Embryonic facial prominence (tissue), 1 donor: Measurements from ENCODE around the gene UNKL.

Source experiments
- DNase-seq: peaks from one replicate; pipeline ENCODE4 v3.0.0-alpha.2; 2016; ENCODE audit errors: extremely low spot score

The UNKL gene

GRCh38 chr16:1377406-1378010 lies 37.0 kb downstream of the UNKL start:
- DNase-seq = no peak

- DNase-seq = no peak
These were observed 38.6 kb downstream of the UNKL start for GRCh38 chr16:1375741-1376410.

- DNase-seq = no peak
These were observed 39.2 kb downstream of the UNKL start for GRCh38 chr16:1375298-1375640.

- no peak for DNase-seq
These were observed 39.8 kb downstream of the UNKL start for GRCh38 chr16:1374418-1375297.

- DNase-seq = no peak
These were observed 42.1 kb downstream of the UNKL start for GRCh38 chr16:1372292-1372950.

GRCh38 chr16:1371054-1371978 lies 43.2 kb downstream of the UNKL start:
- DNase-seq = no peak

- DNase-seq = no peak
These were observed 46.9 kb downstream of the UNKL start for GRCh38 chr16:1367486-1368174.

- DNase-seq = no peak
These were observed 47.7 kb downstream of the UNKL start for GRCh38 chr16:1366712-1367299.

- DNase-seq = no peak
These were observed 48.3 kb downstream of the UNKL start for GRCh38 chr16:1366060-1366711.

- no peak for DNase-seq
These were observed 50.0 kb downstream of the UNKL start for GRCh38 chr16:1364510-1364909.

- no peak for DNase-seq
These were observed 50.9 kb downstream of the UNKL start for GRCh38 chr16:1363501-1364041.

- DNase-seq = no peak
These were observed 51.7 kb downstream of the UNKL start for GRCh38 chr16:1362807-1363206.

- no peak for DNase-seq
These were observed 52.7 kb downstream of the UNKL start for GRCh38 chr16:1361685-1362360.

- no peak for DNase-seq
These were observed 56.5 kb downstream of the UNKL start for GRCh38 chr16:1357906-1358566.

- no peak for DNase-seq
These were observed 58.2 kb downstream of the UNKL start for GRCh38 chr16:1356061-1356900.

GRCh38 chr16:1355591-1355990 lies 58.9 kb downstream of the UNKL start:
- no peak for DNase-seq

- no peak for DNase-seq
These were observed 59.5 kb downstream of the UNKL start for GRCh38 chr16:1354815-1355540.
